ENCODE measurements around the gene ERVH48-1.
"Not testable (repeated sequence)": the region's sequence is repeated elsewhere in the genome, so short reads cannot be mapped to it uniquely, and the experiment has no call there.

DNA sequence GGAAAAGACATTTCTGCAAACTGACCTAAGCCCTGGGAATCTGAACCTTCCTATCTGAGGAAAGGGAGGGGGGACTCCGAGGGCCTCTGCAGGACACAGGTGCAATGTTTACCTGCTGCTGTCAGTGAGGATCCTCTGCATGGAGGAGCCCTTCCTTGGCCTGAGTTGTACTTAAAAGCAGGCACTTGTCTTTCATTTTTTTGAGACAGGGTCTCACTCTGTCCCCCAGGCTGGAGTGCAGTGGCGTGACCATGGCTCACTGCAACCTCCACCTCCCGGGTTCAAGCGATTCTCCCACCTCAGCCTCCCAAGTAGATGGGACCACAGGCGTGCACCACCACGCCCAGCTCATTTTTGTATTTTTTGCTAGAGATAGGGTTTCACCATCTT is 13.2 kb upstream of the ERVH48-1 start:
- TF ChIP-seq POLR2A, POLR2AphosphoS5 (IDR thresholded peaks at IDR 0.05): not testable (repeated sequence)
- TF ChIP-seq, protein P1, sequence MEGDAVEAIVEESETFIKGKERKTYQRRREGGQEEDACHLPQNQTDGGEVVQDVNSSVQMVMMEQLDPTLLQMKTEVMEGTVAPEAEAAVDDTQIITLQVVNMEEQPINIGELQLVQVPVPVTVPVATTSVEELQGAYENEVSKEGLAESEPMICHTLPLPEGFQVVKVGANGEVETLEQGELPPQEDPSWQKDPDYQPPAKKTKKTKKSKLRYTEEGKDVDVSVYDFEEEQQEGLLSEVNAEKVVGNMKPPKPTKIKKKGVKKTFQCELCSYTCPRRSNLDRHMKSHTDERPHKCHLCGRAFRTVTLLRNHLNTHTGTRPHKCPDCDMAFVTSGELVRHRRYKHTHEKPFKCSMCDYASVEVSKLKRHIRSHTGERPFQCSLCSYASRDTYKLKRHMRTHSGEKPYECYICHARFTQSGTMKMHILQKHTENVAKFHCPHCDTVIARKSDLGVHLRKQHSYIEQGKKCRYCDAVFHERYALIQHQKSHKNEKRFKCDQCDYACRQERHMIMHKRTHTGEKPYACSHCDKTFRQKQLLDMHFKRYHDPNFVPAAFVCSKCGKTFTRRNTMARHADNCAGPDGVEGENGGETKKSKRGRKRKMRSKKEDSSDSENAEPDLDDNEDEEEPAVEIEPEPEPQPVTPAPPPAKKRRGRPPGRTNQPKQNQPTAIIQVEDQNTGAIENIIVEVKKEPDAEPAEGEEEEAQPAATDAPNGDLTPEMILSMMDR (IDR thresholded peaks at IDR 0.05): not testable (repeated sequence)
